ENCODE data around the gene POU2AF1.

POU2AF1 gene

DNA sequence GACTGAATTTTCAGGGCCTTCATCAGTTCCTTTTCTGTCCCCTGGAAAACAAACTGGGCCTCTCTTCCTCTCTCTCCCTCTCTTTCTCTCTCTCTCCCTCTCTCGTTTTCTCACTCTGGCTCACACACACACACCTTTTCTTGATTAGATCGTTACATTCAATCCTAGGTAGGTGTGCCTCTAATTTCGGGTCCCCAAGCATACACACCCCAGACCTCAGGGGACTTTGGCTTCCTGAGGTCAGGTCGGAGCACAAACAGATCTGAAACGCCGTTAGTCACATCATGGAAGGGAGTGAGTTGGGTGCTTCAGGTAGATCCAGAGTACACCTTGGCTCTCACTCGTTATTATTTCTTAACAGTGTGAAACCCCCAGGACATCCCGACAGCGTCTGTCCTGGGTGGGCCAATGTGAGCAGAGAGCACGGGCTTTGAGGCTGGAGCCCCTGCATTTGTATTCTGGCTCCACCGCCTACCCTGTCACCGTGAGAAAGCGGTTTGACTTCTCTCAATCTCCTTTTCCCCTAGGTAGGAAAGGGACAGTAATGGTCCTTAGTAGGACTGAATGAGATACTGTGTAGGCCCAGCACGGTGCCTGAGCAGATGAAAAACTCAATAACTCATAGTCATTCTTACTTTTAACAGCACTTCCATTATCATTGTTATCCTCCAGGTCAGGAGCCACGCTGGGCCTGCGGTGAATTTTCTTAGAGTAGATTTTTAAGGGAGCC is 37.3 kb upstream of the POU2AF1 start:
- peak overlapping the region; percentile 65 for H3K4me2 ChIP-seq (ENCODE audit: low read depth, low read length, poor library complexity, severe bottlenecking)
- no peak overlapping the region for H2AFZ ChIP-seq (ENCODE audit: low read depth, low read length, severe bottlenecking)
- no peak overlapping the region for H3K4me3 ChIP-seq (ENCODE audit: insufficient read depth, low read length, poor library complexity, severe bottlenecking)
- H3K36me3 ChIP-seq (ENCODE audit: low read length): no peaks in the 10 kb centered on the region
- peak overlapping the region; percentile 64 for H3K9ac ChIP-seq (ENCODE audit: low read length)
- H3K27ac ChIP-seq (ENCODE audit: low read depth, low read length): peak overlapping the region; percentile 98
- H3K9me2 ChIP-seq (replicated peaks; ENCODE audit: insufficient read depth, low read length): no peaks in the 10 kb centered on the region
- H4K20me1 ChIP-seq (ENCODE audit: low read depth, low read length): no peaks in the 10 kb centered on the region
- no peaks in the 10 kb centered on the region for H3K79me2 ChIP-seq (ENCODE audit: insufficient read depth, low read length)
- peaks cover 96% of the 10 kb centered on the region for H3F3A ChIP-seq (ENCODE audit: insufficient read depth)
- TF ChIP-seq, protein P1, sequence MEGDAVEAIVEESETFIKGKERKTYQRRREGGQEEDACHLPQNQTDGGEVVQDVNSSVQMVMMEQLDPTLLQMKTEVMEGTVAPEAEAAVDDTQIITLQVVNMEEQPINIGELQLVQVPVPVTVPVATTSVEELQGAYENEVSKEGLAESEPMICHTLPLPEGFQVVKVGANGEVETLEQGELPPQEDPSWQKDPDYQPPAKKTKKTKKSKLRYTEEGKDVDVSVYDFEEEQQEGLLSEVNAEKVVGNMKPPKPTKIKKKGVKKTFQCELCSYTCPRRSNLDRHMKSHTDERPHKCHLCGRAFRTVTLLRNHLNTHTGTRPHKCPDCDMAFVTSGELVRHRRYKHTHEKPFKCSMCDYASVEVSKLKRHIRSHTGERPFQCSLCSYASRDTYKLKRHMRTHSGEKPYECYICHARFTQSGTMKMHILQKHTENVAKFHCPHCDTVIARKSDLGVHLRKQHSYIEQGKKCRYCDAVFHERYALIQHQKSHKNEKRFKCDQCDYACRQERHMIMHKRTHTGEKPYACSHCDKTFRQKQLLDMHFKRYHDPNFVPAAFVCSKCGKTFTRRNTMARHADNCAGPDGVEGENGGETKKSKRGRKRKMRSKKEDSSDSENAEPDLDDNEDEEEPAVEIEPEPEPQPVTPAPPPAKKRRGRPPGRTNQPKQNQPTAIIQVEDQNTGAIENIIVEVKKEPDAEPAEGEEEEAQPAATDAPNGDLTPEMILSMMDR (IDR thresholded peaks at IDR 0.05; ENCODE audit: insufficient read depth, low read length, poor library complexity, severe bottlenecking): no peak
- TF ChIP-seq EZH2phosphoT487 (conservative IDR thresholded peaks at IDR 0.05; ENCODE audit: low read length): no peak
- no peaks in the 10 kb centered on the region for H3K9me3 ChIP-seq (ENCODE audit: insufficient read depth, low read length)
- H3K27me3 ChIP-seq (ENCODE audit: low read length): no peaks in the 10 kb centered on the region

DNA sequence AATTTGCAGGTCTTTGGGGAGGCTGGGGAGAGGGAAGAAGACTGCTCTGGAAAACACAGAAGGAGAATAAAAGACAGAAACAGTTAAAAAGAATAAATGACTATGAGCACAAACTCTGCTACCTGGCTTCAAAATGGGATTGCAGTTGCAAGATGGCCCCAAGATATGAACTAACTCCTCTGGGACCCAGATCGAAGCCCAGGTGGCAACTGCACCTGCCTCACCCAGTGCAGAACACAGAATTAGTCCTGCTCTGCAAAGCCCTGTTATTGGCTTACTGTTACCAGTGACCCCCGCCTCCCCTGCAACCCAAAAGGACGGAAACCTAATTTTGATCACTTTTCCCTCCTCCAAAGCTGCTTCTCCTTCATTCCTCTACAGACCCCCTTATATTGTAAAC is 35.9 kb upstream of the POU2AF1 start:
- Histone ChIP-seq H3K4me3 (ENCODE audit: insufficient read depth, low read length, poor library complexity, severe bottlenecking) (peak overlapping the region; percentile 8), H2AFZ (ENCODE audit: low read depth, low read length, severe bottlenecking) (no peak overlapping the region), H3K79me2 (ENCODE audit: insufficient read depth, low read length) (no peaks in the 10 kb centered on the region), H3K36me3 (ENCODE audit: low read length) (no peaks in the 10 kb centered on the region), H3K27me3 (ENCODE audit: low read length) (no peaks in the 10 kb centered on the region), H3K4me2 (ENCODE audit: low read depth, low read length, poor library complexity, severe bottlenecking) (peak overlapping the region; percentile 65), H4K20me1 (ENCODE audit: low read depth, low read length) (no peaks in the 10 kb centered on the region), H3K9me2 (replicated peaks; ENCODE audit: insufficient read depth, low read length) (no peaks in the 10 kb centered on the region), H3K27ac (ENCODE audit: low read depth, low read length) (peak overlapping the region; percentile 98), H3K9me3 (ENCODE audit: insufficient read depth, low read length) (no peaks in the 10 kb centered on the region), H3F3A (ENCODE audit: insufficient read depth) (peaks cover 95% of the 10 kb centered on the region), H3K9ac (ENCODE audit: low read length) (peak overlapping the region; percentile 64)
- TF ChIP-seq EZH2phosphoT487 (conservative IDR thresholded peaks at IDR 0.05; ENCODE audit: low read length): no peak
- TF ChIP-seq, protein P1 (IDR thresholded peaks at IDR 0.05; ENCODE audit: insufficient read depth, low read length, poor library complexity, severe bottlenecking): no peak

DNA sequence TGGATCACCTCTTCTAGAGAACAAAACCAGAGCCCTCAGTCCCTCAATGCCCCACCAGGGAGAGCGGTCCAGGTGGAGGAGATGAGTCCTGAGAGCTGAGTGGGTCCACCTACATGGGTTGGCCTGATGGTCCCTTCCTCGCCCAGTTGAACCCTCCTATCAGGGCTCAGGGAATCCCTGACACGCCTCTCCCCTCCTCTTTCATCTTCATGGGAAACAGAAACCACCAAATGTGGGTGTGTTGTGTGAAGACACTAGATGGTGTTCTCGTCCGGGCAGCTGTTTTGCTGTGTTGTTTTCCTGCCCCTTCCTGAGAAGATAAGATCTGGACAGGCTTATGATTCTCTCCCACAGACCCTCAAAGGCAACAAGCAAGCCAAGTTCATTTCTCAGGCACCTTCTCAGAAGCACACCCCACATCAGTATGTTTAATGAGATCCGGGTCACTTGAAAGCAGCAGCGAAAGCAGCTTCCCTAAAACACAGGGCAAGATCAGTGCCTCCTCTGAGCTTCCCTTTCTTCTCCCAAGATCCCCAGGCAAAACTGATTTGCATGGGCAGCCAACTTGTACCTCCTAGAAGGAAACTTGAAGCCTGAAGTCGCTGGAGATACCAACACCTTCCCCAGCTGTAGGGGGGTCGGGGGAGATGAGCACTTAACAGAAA is 35.3 kb upstream of the POU2AF1 start:
- Histone ChIP-seq H3K9me2 (replicated peaks; ENCODE audit: insufficient read depth, low read length) (no peaks in the 10 kb centered on the region), H3K79me2 (ENCODE audit: insufficient read depth, low read length) (no peaks in the 10 kb centered on the region), H3K4me2 (ENCODE audit: low read depth, low read length, poor library complexity, severe bottlenecking) (peak overlapping the region; percentile 65), H3K9me3 (ENCODE audit: insufficient read depth, low read length) (no peaks in the 10 kb centered on the region), H3K27me3 (ENCODE audit: low read length) (no peaks in the 10 kb centered on the region), H2AFZ (ENCODE audit: low read depth, low read length, severe bottlenecking) (no peak overlapping the region), H3K27ac (ENCODE audit: low read depth, low read length) (peak overlapping the region; percentile 98), H3F3A (ENCODE audit: insufficient read depth) (peaks cover 90% of the 10 kb centered on the region), H4K20me1 (ENCODE audit: low read depth, low read length) (no peaks in the 10 kb centered on the region), H3K36me3 (ENCODE audit: low read length) (no peaks in the 10 kb centered on the region), H3K9ac (ENCODE audit: low read length) (peak overlapping the region; percentile 64), H3K4me3 (ENCODE audit: insufficient read depth, low read length, poor library complexity, severe bottlenecking) (peak overlapping the region; percentile 8)
- TF ChIP-seq EZH2phosphoT487 (conservative IDR thresholded peaks at IDR 0.05; ENCODE audit: low read length): no peak
- TF ChIP-seq, protein P1 (IDR thresholded peaks at IDR 0.05; ENCODE audit: insufficient read depth, low read length, poor library complexity, severe bottlenecking): no peak
